ENCODE measurements around the gene COL5A3. TPM values are rescaled to one million over a fixed set of nuclear protein-coding genes. Genes with fewer than 3 reads are reported as not detected.
A peak's percentile ranks its signal among the peaks of the same experiment; 100 is the strongest.

The COL5A3 gene
- total and polyA plus RNA-seq, 2 of the 13 experiments (the other 11 are each of a cell fraction or from before 2014, with no cell fraction given): 0.02 TPM; not detected in 1

- FAIRE-seq (no peak), ATAC-seq (no peak), DNase-seq (ENCODE audit: low spot score) (no peak)
- Histone ChIP-seq H3K4me3 (replicated peaks in 1 of 3; ENCODE audit: insufficient read depth in 1 of 3, low read depth in 2 of 3, low read length in 3 of 3) (no peak overlapping the region), H3K4me1 (ENCODE audit: insufficient read depth, low read length) (no peaks in the 10 kb centered on the region), H3K79me2 (ENCODE audit: insufficient read depth, low read length) (no peaks in the 10 kb centered on the region), H3K27ac (ENCODE audit: extremely low read length, insufficient read depth, low read length) (no peak overlapping the region), H4K20me1 (ENCODE audit: insufficient read depth, low read length) (no peaks in the 10 kb centered on the region), H2AFZ (ENCODE audit: low read length) (no peak overlapping the region), H3K27me3 (ENCODE audit: control insufficient read depth in 1 of 2, insufficient read depth in 2 of 2, low read length in 2 of 2) (peaks cover 0 to 5% of the 10 kb centered on the region in 2 experiments; a peak in 3 of 5 replicates), H3K36me3 (replicated peaks in 1 of 2; ENCODE audit: control insufficient read depth in 1 of 2, insufficient read depth in 2 of 2, low read length in 2 of 2) (no peaks in the 10 kb centered on the region), H3K9me3 (ENCODE audit: low read length) (no peaks in the 10 kb centered on the region), H3K9ac (ENCODE audit: insufficient read depth, low read depth, low read length) (no peak overlapping the region), H3K4me2 (ENCODE audit: low read depth, low read length) (no peak overlapping the region)
- no peak for TF ChIP-seq ZNF30 (CRISPR knock-in tag; IDR thresholded peaks at IDR 0.05)
- ChIA-PET CTCF (ENCODE audit: low intra/inter-chr PET ratio, low total read pairs) (no interaction called here), POLR2A (no interaction called here)
- WGBS (ENCODE audit: low lambda C conversion rate): 6% methylated on average over 3 of the region's 3 CpGs
- no TSS peak for BruUV-seq (replicated peaks)
- in situ Hi-C loops (cut with HindIII; ENCODE audit: extremely low pct_ligation_motif_present, low pct_unique_long_range_greater_than_20kb): no loop called here
- intact Hi-C loops (cut with micrococcal nuclease; ENCODE audit: unreplicated experiment): no loop called here
These were observed 53.3 kb downstream of the COL5A3 start for GRCh38 chr19:9956956-9957355.

GRCh38 chr19:9953802-9954542 is 56.3 kb downstream of the COL5A3 start:
- DNase-seq (ENCODE audit: low spot score) (no peak), FAIRE-seq (no peak), ATAC-seq (no peak)
- 32% methylated on average over 16 of the region's 18 CpGs for WGBS (ENCODE audit: low lambda C conversion rate)
- intact Hi-C loops (cut with micrococcal nuclease; ENCODE audit: unreplicated experiment): no loop called here
- Histone ChIP-seq H3K27ac (ENCODE audit: extremely low read length, insufficient read depth, low read length) (no peak overlapping the region), H3K79me2 (ENCODE audit: insufficient read depth, low read length) (no peaks in the 10 kb centered on the region), H3K4me3 (replicated peaks in 1 of 3; ENCODE audit: insufficient read depth in 1 of 3, low read depth in 2 of 3, low read length in 3 of 3) (no peak overlapping the region), H3K27me3 (ENCODE audit: control insufficient read depth in 1 of 2, insufficient read depth in 2 of 2, low read length in 2 of 2) (peaks cover 0 to 5% of the 10 kb centered on the region in 2 experiments; a peak in 3 of 5 replicates), H2AFZ (ENCODE audit: low read length) (no peak overlapping the region), H3K9me3 (ENCODE audit: low read length) (no peaks in the 10 kb centered on the region), H3K36me3 (replicated peaks in 1 of 2; ENCODE audit: control insufficient read depth in 1 of 2, insufficient read depth in 2 of 2, low read length in 2 of 2) (no peaks in the 10 kb centered on the region), H3K4me1 (ENCODE audit: insufficient read depth, low read length) (no peaks in the 10 kb centered on the region), H4K20me1 (ENCODE audit: insufficient read depth, low read length) (no peaks in the 10 kb centered on the region), H3K4me2 (ENCODE audit: low read depth, low read length) (no peak overlapping the region), H3K9ac (ENCODE audit: insufficient read depth, low read depth, low read length) (no peak overlapping the region)
- BruUV-seq (replicated peaks): no TSS peak
- ChIA-PET CTCF (ENCODE audit: low intra/inter-chr PET ratio, low total read pairs) (no interaction called here), POLR2A (no interaction called here)
- peak; percentile 55 for TF ChIP-seq ZNF768 (CRISPR knock-in tag; IDR thresholded peaks at IDR 0.05)
- no peak for TF ChIP-seq FOXK1 (CRISPR knock-in tag; IDR thresholded peaks at IDR 0.05; ENCODE audit: borderline replicate concordance, low read depth)
- TF ChIP-seq ZNF121 (CRISPR knock-in tag; IDR thresholded peaks at IDR 0.05): peak; percentile 78
- in situ Hi-C loops (cut with HindIII; ENCODE audit: extremely low pct_ligation_motif_present, low pct_unique_long_range_greater_than_20kb): no loop called here
